ENCODE results near the gene TRAF4.

The TRAF4 gene, protein sequence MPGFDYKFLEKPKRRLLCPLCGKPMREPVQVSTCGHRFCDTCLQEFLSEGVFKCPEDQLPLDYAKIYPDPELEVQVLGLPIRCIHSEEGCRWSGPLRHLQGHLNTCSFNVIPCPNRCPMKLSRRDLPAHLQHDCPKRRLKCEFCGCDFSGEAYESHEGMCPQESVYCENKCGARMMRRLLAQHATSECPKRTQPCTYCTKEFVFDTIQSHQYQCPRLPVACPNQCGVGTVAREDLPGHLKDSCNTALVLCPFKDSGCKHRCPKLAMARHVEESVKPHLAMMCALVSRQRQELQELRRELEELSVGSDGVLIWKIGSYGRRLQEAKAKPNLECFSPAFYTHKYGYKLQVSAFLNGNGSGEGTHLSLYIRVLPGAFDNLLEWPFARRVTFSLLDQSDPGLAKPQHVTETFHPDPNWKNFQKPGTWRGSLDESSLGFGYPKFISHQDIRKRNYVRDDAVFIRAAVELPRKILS

DNA sequence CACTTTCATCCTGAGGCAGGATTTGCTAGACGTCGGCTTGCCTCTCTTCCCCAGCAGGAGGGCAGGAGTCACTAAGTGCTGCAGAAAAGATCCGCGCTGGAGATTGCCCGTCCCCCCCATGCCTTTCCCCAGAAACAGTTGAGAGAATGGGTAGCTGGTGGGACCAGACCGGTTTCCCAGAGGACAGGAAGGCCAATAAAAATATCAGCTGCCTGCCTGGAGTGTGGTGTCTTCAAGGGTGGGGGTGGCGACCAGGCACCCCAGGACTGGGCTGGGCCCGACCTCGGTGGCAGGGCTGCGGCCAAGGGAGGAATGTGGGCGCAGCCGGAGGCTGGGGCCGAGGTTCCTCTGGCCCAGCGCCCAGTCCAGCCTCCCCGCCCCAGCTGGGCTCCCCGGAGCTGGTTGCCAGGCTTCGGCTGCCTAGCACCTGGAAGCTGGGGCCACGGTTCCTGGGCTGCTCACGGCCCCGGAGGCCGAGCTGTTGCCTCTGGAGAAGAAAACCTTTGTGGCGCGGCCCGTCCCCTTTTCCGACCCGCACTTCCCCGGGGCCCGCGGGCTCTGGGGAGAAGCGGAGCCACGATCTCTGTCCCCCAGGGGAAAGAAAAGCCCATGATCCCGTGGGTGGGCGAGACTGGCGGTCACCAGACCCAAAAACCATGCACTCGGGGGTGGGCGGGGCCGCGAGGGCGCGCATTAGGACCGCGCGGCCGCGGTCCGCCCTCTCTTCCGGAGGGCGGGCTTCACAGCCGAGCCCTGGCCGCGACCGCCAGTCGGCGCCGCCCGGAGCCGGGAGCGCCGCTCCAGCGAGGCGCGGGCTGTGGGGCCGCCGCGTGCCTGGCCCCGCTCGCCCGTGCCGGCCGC, at the start of gene TRAF4:
Gene TRAF4, plus strand, starts transcription at position 769 of the 861 bp plus-strand sequence. CDS start 102 bp downstream, outside the sequence.
- peak; percentile 68 for DNase-seq

DNA sequence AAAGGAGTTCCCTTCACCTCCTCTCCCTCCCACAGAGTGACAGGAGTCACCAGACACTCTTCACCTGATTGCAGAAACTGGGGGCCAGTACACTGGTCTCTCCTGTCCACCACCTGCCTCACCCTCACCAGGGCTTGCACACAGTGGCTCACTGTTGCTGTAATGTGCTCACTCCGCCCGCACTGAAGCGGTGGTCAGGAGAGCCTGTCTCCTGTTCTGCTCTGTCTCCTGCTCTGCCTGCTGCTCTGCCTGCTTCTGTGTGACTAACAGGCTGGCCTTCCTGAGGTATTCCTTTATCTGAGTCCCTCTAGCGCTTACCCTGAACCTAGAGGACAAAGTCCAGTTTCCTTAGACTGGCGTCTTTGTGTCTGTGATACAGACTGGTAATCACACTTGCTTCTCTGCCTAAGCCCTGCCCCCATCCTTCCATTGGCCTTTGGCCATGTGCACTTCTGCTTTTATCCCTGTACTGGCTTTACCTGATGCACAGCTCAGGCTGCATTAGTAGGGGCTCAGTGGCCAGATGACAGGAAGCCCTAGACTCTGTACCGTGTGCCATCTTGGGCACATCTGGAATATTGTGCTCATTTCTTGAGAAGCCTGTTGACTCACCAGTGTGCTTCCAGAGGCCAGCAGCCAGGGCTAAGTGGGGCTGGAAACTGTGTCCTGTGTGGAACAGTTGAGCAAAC, 45.4 kb upstream of the TRAF4 start:
- DNase-seq = no peak

DNA sequence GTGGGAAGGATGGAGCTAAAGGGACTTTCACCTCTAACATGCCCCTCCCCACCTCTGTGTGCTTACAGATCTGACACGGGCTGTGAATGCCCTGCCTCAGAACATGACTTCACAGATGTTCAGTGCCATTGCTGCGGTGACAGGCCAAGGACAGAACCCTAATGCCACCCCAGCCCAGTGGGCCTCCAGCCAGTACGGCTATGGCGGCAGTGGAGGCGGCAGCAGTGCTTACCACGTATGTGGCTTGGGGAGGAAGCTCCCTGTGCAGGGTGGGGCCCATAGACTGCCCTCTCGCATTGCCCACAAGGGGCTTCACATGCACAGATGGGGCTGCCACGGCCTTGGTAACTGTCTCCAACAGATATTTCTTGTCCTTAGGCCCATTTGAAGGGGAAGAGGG, 43.5 kb upstream of the TRAF4 start:
- no peak for DNase-seq

DNA sequence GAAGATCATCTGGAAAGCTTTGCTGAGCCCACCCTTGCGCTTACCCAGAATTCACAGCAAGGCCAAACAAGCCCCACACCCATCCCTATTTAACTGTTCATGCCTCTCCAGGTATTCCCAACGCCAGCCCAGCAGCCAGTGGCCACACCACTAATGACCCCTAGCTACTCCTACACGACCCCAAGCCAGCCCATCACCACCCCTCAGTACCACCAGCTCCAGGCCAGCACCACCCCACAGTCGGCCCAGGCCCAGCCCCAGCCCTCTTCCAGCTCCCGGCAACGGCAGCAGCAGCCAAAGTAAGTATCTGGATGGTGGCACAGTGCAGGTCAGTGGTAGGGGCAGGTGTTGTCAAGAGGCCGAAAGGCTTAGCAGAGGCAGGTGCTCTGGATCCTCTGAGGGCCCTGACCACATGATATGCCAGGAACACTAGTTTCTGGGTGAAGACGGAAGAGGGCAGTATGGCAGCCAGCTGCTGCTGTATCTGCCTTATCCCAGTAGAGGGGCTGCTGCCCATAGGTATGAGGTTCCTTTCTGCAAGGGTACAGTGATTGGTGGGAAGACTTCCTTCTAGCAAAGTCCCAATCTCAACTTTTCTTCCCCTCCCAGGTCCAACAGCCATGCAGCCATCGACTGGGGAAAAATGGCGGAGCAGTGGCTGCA, 42.9 kb upstream of the TRAF4 start:
- DNase-seq = no peak

DNA sequence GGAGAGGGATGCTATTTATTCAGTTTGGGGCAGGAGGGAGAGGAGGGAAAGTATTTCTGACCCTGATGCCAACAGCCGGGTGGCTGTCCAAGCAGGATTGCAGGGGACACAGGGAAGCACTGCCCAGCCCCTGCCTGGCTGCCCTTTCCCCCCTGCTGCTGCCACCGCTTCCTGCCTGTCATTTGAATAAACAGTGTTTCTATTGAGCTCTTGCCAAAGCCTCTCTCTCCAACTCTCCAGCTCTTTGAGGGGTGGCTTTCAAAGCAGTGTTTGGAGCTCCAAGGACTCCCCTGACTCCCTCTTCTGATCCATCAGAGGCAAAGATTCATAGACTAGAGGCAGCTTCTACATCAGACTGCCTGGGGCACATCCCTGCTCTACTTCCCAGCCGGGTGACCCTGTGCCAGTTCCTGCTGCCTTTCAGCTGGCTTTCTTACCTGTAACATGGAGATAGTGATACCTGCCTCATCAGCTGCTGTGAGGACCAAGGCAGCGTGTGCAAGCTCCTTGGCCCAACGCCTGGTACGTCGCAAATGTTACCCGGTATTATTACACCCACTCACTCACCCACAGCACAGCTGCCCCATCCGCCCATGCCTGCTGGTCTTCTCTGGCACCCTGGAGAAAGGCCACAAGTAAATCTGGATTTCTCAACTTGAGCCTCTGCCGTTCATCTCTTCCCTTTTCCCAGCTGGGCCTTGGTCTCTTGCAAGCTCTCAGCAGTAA, 41.6 kb upstream of the TRAF4 start:
- no peak for DNase-seq

DNA sequence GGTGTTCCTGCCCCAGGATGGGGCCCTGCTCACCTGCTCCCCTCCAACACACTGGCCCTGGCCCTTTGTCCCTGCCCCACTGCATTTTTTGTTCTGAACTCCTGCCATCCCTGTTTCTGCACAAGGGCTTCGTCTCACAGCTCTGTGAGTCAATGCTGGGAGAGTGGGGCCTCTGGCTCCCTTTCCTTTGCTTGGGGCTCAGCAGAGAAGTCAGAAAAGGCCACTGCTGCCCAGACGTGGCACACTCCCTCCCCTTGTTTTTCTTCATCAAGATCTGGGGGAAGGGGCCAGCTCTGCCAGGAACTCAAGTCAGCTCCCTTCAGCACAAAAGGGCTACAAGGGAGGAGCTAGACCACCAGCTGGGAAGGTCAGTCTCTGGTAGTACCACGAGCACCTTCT, 41.1 kb upstream of the TRAF4 start:
- no peak for DNase-seq

DNA sequence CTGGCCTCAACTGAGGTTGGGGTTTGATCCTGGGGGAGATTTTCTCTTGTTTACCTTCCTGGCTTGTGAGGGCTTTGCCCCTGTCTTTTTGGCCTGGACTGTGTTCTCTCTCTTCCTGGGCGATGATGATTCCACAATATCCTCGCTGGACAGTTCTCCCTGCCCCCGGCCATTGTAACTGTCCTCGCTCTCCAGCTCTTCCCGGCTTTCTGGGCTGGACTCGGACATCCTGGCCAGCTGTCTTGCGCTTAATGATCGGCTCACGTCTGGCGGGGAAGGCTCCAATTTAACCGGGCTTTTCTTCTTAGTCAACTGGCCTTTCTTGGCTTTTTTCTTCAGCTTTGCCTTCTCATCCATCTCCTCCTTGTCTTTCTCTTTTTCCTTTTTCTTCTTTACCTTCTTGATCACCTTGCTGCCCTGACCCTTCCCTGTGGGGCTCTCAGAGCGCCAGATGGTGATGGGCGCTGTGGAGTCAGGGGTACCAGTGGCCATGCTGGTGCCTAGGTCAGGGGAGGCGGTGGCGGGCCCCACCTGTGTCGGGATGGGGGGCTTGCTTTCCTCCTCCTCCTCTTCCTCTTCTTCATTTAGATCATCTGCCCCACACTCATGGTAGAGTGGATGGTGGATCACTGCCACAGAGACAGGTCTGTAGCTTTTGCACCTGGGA, 40.1 kb upstream of the TRAF4 start:
- no peak for DNase-seq

DNA sequence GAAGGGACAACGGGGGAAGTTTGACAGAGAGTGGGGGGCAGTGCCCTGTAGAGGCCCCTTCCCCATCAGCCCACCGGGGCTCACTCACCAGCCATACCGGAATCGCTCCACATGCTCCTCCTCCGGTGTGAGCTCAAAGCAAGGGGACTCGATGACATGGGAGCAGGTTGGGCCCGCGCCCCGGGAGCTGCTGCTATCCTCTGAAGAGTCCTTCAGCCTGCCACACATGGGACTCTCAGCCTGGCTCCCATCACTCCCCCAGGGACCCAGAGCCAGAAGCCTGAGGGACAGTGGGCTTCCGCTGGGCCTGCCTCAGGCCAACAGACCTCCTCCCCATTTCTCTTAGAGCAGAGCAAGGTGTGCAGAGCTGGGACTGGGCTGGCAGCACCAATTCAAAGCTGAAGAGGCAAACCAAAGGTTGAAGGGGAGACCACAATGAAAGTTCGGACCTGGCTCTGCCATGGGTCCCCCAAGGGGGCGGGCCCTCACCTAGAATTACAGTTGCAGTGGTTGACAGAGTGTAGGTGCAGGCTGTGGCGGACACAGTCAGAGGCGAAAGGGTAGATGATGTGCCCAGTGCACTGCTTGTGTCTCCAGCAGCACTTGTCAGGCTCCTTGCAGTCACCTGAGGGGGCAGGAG, 39.5 kb upstream of the TRAF4 start:
- no peak for DNase-seq

DNA sequence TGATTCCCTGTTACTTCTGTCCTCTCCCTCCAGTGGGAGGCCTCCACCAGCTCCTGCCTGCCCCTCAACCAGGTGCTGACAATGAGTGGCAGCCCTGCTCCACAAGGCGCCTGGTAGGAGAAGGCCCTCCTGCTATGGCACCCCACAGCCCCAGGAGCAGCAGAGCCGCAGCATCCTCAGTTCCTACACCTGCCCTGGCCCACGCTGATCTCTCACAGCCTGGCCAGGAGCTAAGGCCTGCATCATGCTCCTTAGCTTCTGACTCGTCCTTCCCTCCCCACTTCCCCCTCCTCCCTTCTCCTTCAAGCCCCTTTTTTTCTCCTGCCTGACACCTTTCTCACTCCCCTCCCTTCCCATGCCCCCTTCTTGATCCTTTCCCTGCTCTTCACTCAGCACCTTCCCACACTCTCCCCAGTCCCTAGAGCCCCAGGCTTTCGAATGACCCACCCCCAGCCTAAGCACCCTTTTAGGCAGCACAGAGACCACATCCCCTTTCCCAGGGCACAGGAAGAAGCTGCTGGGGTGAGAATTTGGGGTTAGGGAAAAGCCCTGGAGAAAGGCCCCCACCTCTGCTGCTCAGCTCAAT, 38.6 kb upstream of the TRAF4 start:
- no peak for DNase-seq

DNA sequence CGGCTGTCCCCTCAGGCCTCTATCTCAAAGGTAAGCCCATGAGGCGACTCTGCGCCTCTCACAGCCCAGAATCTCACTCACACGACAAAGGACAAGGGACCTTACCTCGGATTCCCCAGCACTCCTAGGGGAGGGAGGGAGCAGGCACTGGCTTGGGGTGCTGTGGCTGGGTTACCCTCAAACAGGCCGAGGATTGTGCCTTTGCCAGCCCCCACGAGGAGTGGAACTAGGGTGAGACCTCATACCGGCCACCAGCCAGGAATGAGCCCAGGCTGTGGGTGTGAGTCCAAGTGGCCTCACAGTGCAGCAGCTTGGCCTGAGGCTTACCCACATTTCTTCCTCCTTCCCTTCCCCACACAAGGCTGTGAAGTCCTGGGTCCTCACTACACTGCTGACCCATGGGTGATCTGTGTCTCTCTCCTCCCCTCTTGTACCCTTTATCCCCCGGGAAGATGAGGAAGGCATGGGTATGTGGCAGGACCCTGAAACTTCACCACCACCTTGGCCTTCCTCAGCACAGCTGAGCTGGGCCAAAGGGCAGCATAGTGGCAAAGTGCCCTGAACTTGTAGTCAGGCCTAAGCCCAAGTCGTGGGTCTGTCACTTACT, 38.0 kb upstream of the TRAF4 start:
- DNase-seq = no peak

DNA sequence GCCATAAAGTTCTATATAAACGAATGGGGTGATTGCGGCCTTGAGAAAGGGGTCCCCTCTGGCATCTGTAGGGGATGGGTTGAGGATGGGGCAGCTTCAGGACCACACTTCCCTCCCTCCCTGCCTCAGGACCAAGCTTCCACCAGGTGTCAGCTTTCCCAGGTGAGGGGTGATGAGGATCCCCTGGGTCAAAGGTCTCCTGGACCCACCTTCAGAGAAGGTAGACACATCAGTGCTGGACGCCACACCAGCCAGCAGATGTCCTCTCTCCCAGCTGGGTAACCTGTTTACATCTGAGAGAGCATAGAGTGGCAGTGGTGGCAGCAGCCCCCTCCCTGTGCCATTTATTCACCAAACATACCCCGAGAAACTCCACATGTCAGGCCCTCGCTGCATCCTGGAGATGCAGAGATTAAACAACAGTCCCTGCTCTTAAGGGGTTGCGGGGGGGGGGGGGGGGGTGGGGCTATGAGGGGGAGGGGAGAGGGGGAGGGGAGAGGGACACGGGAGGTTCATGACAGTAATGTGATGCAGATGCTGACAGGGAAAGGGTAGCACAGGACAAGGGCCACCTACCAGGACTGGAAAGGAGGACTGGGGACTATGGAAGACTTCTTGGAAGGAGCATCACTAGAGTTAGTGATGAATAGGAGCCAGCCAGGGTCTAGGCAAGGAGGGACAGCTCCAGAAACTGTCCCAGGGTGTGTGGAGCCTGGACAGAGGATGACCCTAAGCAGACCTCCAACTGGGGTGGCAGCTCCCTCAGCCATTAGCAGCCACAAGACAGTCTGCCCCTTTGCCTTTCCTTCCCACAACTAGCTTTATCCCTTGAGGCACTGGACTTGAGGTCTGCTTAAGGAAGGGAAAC, 37.1 kb upstream of the TRAF4 start:
- no peak for DNase-seq

DNA sequence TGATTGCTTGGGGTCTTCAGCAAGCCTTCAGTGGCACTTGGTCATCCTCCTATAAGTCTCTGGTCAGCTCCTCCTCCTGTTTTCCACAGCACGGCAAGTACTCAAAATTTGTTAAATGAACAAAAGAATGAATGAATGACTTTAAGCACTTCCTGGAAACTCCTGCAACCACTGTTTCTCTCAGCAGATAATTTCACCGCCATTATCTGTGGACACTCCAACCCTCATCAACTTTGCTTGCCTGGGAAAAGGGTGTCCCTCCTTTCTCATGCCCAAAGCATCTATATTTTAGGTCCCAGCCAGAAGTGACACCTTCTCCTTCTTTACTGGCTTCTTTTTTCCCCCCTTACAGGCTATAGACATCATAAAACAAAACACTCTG, 36.5 kb upstream of the TRAF4 start:
- DNase-seq = no peak

DNA sequence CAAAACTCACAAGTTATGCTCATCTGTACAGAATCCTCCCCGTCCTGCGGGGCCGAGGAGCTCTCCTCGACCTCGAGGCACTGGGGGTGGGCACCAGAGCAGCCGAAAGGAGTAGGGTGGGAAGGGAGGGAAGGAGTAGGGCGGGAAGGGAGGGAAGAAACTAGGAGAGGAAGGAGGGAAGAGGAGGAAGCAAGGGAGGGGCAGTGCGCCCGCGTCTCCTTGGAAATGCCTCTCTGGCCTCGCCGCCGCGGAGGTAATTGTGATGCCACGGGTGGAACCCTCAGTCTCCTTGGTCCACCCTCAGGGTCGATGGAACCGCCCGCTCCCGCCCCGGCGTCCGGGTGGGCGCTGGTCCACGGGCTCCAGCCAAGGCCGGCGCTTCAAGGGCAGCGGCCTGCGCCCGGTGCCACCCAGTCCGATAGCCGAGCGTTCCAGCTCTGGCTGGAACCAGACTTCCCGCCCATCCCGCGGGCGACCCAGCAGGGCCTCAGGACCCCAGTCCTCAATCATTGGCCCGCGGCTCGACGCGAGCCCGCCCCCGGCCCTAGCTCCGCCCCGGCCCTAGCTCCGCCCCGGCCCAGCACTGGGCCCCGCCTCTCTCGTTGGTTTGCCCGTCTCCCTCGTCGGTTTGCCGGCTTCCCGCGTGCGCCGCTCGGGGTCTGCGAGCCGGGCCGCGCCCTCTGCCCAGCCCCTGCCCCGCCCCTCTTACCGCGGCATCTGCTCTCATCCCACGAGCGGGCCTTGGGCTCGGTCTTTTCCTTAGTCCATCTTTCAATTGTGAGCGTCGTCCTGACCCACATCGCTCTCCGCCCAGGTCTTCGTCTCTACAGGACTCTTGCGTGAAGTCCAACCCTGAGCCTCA, 32.7 kb upstream of the TRAF4 start:
- DNase-seq = peak; percentile 87

DNA sequence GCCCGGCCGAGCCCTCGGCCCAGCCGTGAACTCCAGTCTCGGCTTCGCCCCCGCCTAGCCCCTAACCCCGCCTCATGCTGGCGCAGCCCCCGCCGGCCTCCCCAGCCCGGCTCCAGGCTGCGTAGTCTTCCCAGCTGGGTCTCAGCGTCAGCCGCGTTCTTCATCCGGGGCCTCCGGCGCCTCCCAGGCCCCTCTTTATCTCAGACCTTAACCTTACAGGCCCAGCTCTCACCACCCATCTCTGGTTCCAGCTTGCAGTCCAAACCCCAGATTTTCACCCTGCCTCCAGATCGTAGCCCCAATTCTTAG, 32.1 kb upstream of the TRAF4 start, which contains the start of gene PROCA1:
Gene PROCA1, minus strand, starts transcription at position 166 of the 309 bp plus-strand sequence. CDS start 228 bp downstream, outside the sequence.
- peak; percentile 30 for DNase-seq

DNA sequence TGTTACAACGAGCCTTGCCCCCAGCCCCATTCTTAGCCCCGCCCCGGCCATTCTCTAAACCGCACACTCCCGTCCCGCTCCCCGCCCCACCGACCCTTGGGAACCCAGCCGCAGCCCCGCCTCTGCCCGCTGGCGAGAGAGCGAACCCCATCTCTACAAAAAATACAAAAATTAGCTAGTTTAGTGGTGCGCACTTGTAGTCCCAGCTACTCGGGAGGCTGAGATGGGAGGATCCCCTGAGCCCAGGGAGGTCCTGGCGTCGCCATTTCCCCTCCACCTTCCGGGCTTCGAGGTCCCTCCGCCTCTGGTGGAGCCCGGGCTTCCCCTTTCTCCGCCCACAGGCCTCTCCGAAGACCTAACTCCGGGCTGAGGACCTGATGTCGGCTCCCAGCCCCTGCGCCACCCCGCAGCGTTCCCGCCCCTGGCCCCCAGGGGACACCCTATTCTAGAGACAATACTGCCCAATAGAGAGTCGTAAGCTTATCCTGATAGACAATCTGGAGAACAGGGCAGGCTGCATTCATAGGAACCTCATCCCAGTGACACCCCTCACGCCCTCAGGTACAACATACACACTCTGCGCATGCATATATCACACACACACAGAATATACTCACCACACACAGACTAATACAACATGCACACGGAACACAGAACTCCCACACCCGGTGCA, 31.6 kb upstream of the TRAF4 start:
- peak; percentile 48 for DNase-seq

DNA sequence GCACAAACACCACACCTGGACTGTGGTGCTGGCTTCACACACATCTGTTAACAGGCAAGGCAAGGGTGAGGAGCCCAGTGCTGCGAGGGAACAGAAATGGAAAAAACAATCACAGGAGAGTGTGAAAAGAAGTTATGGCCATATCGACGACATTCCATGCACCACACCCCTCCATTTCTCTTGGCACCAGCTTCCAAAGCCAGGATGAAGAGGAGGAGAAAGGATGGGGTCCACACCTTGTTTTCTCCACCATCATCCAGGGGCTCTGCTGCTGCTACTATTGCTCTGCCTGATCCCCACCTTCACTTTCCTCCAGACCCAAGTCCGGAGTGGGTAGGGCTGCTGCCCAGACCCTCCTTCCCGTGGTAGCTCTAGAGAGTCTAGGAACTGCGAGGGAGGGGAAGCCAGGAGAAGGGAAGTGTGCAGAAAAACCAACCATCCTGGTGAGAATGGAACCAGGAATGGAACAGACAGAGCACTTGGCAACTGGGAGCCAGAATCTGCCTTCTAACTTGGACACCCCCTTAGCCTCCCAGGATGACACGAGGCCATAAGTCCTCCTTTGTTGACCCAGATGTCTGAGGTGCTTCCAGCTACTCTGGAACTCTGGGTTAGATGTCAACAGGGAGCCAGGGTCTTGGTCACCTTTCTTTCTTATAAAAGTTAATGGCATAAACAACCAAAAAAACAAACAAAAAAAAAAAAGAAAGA, 31.0 kb upstream of the TRAF4 start:
- no peak for DNase-seq

DNA sequence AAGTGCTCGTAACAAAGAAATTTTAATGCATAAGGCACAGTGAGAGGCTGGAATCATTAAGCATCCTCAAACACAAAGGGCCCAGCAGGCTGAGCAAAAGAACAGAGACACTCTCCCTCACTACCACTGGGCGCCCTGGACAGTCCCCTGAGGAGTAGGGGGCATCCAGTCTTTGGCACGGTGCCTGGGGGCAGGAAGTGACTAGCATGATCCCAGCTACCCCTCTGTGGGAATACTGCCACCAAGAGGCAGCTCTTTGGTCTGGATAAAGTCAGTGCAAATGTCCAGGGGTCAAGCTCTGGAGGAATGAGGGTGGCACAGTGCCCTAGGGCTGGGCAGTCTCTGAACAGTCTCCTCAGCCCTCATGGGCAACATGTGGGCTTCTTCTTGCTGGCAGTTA, 29.5 kb upstream of the TRAF4 start:
- DNase-seq = no peak
